Common myeloid progenitor, CD34-positive (primary cell): ENCODE measurements around the gene TGFA.

Experiments used
- CTCF ChIA-PET: fragments of 350-600 bp; sonication (Branson Sonifier 250); formaldehyde crosslinking; loops from one replicate; lab custom pipeline; 2021; ENCODE audit warnings: antibody characterized with exemption; lab: Charles Lee
- POLR2A ChIA-PET: fragments of 350-600 bp; sonication (Branson Sonifier 250); formaldehyde crosslinking; loops from one replicate; lab custom pipeline; 2021; ENCODE audit warnings: antibody characterized with exemption; lab: Charles Lee
- DNase-seq, 3 donors: peaks; one replicate each; pipeline versions ENCODE4 v3.0.0 to v3.0.0-alpha.2; 2013
- H3K27ac ChIP-seq, 2 experiments: 1 replicate in 1 of 2; 2 replicates in 1 of 2; pipeline ENCODE4 v1.7.0; 2013; ENCODE audit warnings: inconsistent platforms in 2 of 2, low read length in 2 of 2, mild to moderate bottlenecking in 2 of 2, low read depth in 1 of 2, moderate library complexity in 1 of 2; ENCODE audit not compliant: severe bottlenecking in 2 of 2, insufficient read depth in 1 of 2, poor library complexity in 1 of 2
- H3K27me3 ChIP-seq, 5 experiments: replicated peaks in 2 of 5; 1 replicate in 3 of 5; 2 replicates in 2 of 5; pipeline versions ENCODE4 v1.6.1 to v1.7.0; 2013; ENCODE audit warnings: low read length in 4 of 5, mild to moderate bottlenecking in 2 of 5, moderate library complexity in 2 of 5, inconsistent platforms in 1 of 5; ENCODE audit not compliant: insufficient read depth in 5 of 5, control insufficient read depth in 4 of 5
- H3K36me3 ChIP-seq, 4 experiments: 1 replicate in 2 of 4; 2 replicates in 2 of 4; pipeline versions ENCODE4 v1.6.1 to v1.7.0; 2013; ENCODE audit warnings: low read length in 3 of 4, control low read depth in 1 of 4, mild to moderate bottlenecking in 1 of 4; ENCODE audit not compliant: control insufficient read depth in 4 of 4, insufficient read depth in 4 of 4
- H3K4me1 ChIP-seq, 4 experiments: 1 replicate in 3 of 4; 2 replicates in 1 of 4; pipeline versions ENCODE4 v1.6.1 to v1.7.1; 2013; ENCODE audit warnings: low read length in 3 of 4, mild to moderate bottlenecking in 3 of 4, control low read depth in 1 of 4, inconsistent platforms in 1 of 4, moderate library complexity in 1 of 4; ENCODE audit not compliant: control insufficient read depth in 4 of 4, insufficient read depth in 4 of 4; ENCODE audit errors: control extremely low read depth in 1 of 4
- H3K4me3 ChIP-seq, 7 experiments: 1 replicate in 4 of 7; 2 replicates in 3 of 7; pipeline versions ENCODE4 v1.5.1 to v1.7.0; 2013; ENCODE audit warnings: mild to moderate bottlenecking in 7 of 7, low read length in 6 of 7, moderate library complexity in 6 of 7, inconsistent platforms in 2 of 7, low read depth in 2 of 7, control low read depth in 1 of 7; ENCODE audit not compliant: insufficient read depth in 4 of 7, control insufficient read depth in 1 of 7; ENCODE audit errors: extremely low read depth in 1 of 7
- H3K9me3 ChIP-seq, 5 experiments: 1 replicate in 4 of 5; 2 replicates in 1 of 5; pipeline versions ENCODE4 v1.6.1 to v1.7.1; 2013; ENCODE audit warnings: low read length in 4 of 5, mild to moderate bottlenecking in 2 of 5, inconsistent platforms in 1 of 5, low read depth in 1 of 5, moderate library complexity in 1 of 5; ENCODE audit not compliant: control insufficient read depth in 4 of 5, insufficient read depth in 2 of 5; ENCODE audit errors: control extremely low read depth in 1 of 5
- WGBS: methylation state at CpG from one replicate; pipeline ENCODE4 v1.1.5; 2013; ENCODE audit not compliant: insufficient coverage; 5-methylcytosine and 5-hydroxymethylcytosine counted together

Gene TGFA

DNA sequence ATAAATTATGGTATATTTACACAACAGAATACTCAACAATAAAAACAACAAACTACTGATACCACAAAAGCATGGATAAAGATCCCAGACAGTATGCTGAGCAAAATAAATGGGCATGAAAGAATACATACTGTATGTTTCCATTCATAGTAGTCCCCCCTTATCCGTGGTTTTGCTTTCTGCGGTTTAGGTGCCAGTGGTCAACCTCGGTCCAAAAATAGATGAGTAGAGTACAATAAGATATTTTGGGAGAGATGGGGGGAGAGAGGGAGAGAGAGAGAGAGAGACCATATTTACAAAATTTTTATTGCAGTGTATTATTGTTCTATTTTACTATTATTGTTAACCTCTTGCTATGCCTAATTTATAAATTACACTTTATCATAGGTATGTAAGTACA is 21.0 kb upstream of the TGFA start:
- POLR2A ChIA-PET, result no interaction called here
- no peaks in the 10 kb centered on the region for H3K36me3 ChIP-seq
- H3K27me3 ChIP-seq, result peaks cover 0 to 3% (median 0%) of the 10 kb centered on the region in 5 experiments
- H3K27ac ChIP-seq, result no peak overlapping the region
- CTCF ChIA-PET, result interaction anchor here (1.0 to 1.9 kb wide), 2 partner anchors 8 to 16 kb away, joined by 4 to 7 read pairs; no protein-coding TSS in a partner anchor
- H3K4me3 ChIP-seq, result no peak overlapping the region
- H3K9me3 ChIP-seq, result peaks cover 0 to 6% (median 0%) of the 10 kb centered on the region in 5 experiments
- H3K4me1 ChIP-seq, result peaks cover 0 to 13% (median 5%) of the 10 kb centered on the region in 4 experiments
- WGBS, result no CpG with 5 or more reads among the region's 3 CpGs
- DNase-seq, result peak in 1 of 3 donors; percentile 14

- Histone ChIP-seq H3K27me3 (peaks cover 0 to 3% (median 0%) of the 10 kb centered on the region in 5 experiments), H3K36me3 (no peaks in the 10 kb centered on the region), H3K9me3 (peaks cover 0 to 6% (median 0%) of the 10 kb centered on the region in 5 experiments), H3K4me1 (peaks cover 0 to 13% (median 5%) of the 10 kb centered on the region in 4 experiments), H3K4me3 (no peak overlapping the region), H3K27ac (no peak overlapping the region)
- CTCF ChIA-PET, result interaction anchor here (1.0 to 1.9 kb wide), 2 partner anchors 8 to 15 kb away, joined by 4 to 7 read pairs; no protein-coding TSS in a partner anchor
- no peak for DNase-seq
- WGBS, result no CpG with 5 or more reads among the region's 2 CpGs
- POLR2A ChIA-PET, result no interaction called here
These were observed 20.5 kb upstream of the TGFA start for GRCh38 chr2:70574109-70574508.

DNA sequence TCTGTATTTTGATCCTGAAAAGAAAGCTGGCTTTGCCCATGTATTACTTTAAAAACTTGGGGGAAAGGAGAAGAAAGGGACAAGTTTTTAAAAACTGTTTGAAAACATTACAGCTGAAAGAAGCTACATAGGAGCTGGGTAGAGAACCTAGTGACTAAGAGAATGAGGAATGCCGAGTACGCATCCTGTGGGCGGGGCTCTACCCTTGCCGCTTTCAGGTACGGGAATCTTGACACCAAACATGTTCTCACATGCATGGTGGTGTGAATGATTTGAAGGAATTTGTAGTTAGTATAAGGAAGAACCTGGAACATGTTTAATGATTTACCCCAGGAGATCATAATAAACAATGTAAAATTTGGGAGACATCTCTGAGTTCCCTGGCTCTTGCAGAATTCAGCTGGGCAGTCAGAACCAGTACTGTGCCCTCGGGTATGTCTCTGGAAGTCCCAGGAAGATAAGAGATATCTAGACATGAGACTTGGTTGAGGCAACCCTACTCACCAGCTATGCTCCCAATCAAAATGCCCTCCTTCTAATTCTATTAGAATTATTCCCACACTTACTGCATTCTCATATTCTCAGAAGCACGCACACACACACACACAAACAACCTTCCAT is 16.5 kb upstream of the TGFA start:
- H3K27me3 ChIP-seq, result peaks cover 0 to 3% (median 0%) of the 10 kb centered on the region in 5 experiments
- no peaks in the 10 kb centered on the region for H3K36me3 ChIP-seq
- no peak overlapping the region for H3K4me3 ChIP-seq
- ChIA-PET CTCF (interaction anchor here (1.1 to 1.4 kb wide), 3 partner anchors 9 to 216 kb away, joined by 3 to 4 read pairs (median 3); no protein-coding TSS in a partner anchor), POLR2A (no interaction called here)
- DNase-seq, result no peak
- H3K4me1 ChIP-seq, result peaks cover 0 to 13% (median 5%) of the 10 kb centered on the region in 4 experiments
- no peak overlapping the region for H3K27ac ChIP-seq
- H3K9me3 ChIP-seq, result no peaks in the 10 kb centered on the region
- 100% methylated on average over 7 of the region's 7 CpGs for WGBS

DNA sequence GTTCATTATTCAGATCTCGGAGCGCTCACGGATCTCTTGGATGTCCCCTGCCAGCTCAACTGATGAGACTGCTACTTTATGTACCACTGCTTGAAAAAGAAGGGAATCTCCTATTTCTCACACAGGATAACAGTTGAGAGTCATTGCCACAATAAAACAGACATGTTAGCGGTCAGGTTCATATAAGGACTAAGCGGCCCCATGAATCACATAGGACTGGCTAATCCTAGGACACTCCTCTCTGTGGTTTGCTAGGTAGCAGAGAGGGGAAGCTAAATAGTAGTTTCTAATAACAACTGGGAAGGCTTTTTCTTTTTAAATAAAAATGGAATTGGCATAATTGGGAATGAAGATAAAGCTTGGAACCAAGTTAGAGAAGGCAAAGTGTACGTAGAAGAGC is 15.9 kb upstream of the TGFA start:
- WGBS, result 100% methylated on average over 5 of the region's 6 CpGs

GRCh38 chr2:70566906-70567305 is 13.3 kb upstream of the TGFA start:
- no peak overlapping the region for H3K4me3 ChIP-seq
- H3K9me3 ChIP-seq, result no peaks in the 10 kb centered on the region
- ChIA-PET POLR2A (no interaction called here), CTCF (interaction anchor here (0.8 kb wide), 1 partner anchor 8 kb away, joined by 3 read pairs; no protein-coding TSS in a partner anchor)
- H3K36me3 ChIP-seq, result no peaks in the 10 kb centered on the region
- no peaks in the 10 kb centered on the region for H3K27me3 ChIP-seq
- H3K27ac ChIP-seq, result no peak overlapping the region
- H3K4me1 ChIP-seq, result no peaks in the 10 kb centered on the region
- no peak for DNase-seq
- WGBS, result 91% methylated on average over 1 of the region's 2 CpGs

More for the DNA sequence above, 15.9 kb upstream of the TGFA start:
- H3K4me1 ChIP-seq, result peaks cover 0 to 7% (median 4%) of the 10 kb centered on the region in 4 experiments
- no peaks in the 10 kb centered on the region for H3K36me3 ChIP-seq
- POLR2A ChIA-PET, result no interaction called here
- peaks cover 0 to 3% (median 0%) of the 10 kb centered on the region in 5 experiments for H3K27me3 ChIP-seq
- CTCF ChIA-PET, result interaction anchor here (1.1 to 1.4 kb wide), 3 partner anchors 10 to 215 kb away, joined by 3 to 4 read pairs (median 3); no protein-coding TSS in a partner anchor
- H3K27ac ChIP-seq, result no peak overlapping the region
- no peak for DNase-seq
- no peak overlapping the region for H3K4me3 ChIP-seq
- no peaks in the 10 kb centered on the region for H3K9me3 ChIP-seq

- ChIA-PET POLR2A (no interaction called here), CTCF (interaction anchor here (0.8 to 1.8 kb wide), 2 partner anchors 8 to 51 kb away, joined by 3 to 6 read pairs; no protein-coding TSS in a partner anchor)
- Histone ChIP-seq H3K36me3 (no peaks in the 10 kb centered on the region), H3K4me1 (no peaks in the 10 kb centered on the region), H3K9me3 (no peaks in the 10 kb centered on the region), H3K27me3 (no peaks in the 10 kb centered on the region), H3K4me3 (no peak overlapping the region), H3K27ac (no peak overlapping the region)
- no peak for DNase-seq
- WGBS, result 100% methylated on average over 3 of the region's 3 CpGs
These were observed 12.8 kb upstream of the TGFA start for GRCh38 chr2:70566464-70566863.
